ENCODE data around the gene MSRB3. TPM values are rescaled to one million over a fixed set of nuclear protein-coding genes. Genes with fewer than 3 reads are reported as not detected.

MSRB3 gene
- total RNA-seq, 2 donors from 2014 or later = 0.16 to 0.24 TPM

GRCh38 chr12:65335021-65335714 is 56.7 kb downstream of the MSRB3 start:
- Mint-ChIP-seq H3K4me1 (ENCODE audit: low read depth) (no peaks in the 10 kb centered on the region), H3K36me3 (ENCODE audit: insufficient read depth in 2 of 2) (no peaks in the 10 kb centered on the region), H3K27ac (no peak overlapping the region), H3K27me3 (ENCODE audit: low read depth) (peaks cover 30% of the 10 kb centered on the region), H3K9me3 (no peaks in the 10 kb centered on the region), H3K4me3 (no peak overlapping the region)
- DNase-seq (no peak), ATAC-seq (replicated peaks in 1 of 2) (no peak)

- Mint-ChIP-seq H3K27me3 (ENCODE audit: low read depth) (peaks cover 26% of the 10 kb centered on the region), H3K9me3 (no peaks in the 10 kb centered on the region), H3K4me1 (ENCODE audit: low read depth) (no peaks in the 10 kb centered on the region), H3K4me3 (no peak overlapping the region), H3K27ac (no peak overlapping the region), H3K36me3 (ENCODE audit: insufficient read depth in 2 of 2) (no peaks in the 10 kb centered on the region)
- ATAC-seq (replicated peaks in 1 of 2) = no peak
- DNase-seq = no peak
These were observed 57.5 kb downstream of the MSRB3 start for GRCh38 chr12:65335981-65336380.

GRCh38 chr12:65339161-65339560 is 60.7 kb downstream of the MSRB3 start:
- Mint-ChIP-seq H3K9me3 (no peaks in the 10 kb centered on the region), H3K4me3 (no peak overlapping the region), H3K27me3 (ENCODE audit: low read depth) (peaks cover 16% of the 10 kb centered on the region), H3K27ac (no peak overlapping the region), H3K36me3 (ENCODE audit: insufficient read depth in 2 of 2) (no peaks in the 10 kb centered on the region), H3K4me1 (ENCODE audit: low read depth) (no peaks in the 10 kb centered on the region)
- DNase-seq (no peak), ATAC-seq (replicated peaks in 1 of 2) (no peak)

GRCh38 chr12:65343230-65343629 is 64.7 kb downstream of the MSRB3 start:
- ATAC-seq (replicated peaks in 1 of 2) = no peak
- Mint-ChIP-seq H3K9me3 (peaks cover 0 to 2% of the 10 kb centered on the region in 2 donors), H3K4me1 (ENCODE audit: low read depth) (no peaks in the 10 kb centered on the region), H3K27me3 (ENCODE audit: low read depth) (peaks cover 9% of the 10 kb centered on the region), H3K4me3 (no peak overlapping the region), H3K36me3 (ENCODE audit: insufficient read depth in 2 of 2) (no peaks in the 10 kb centered on the region), H3K27ac (no peak overlapping the region)
- DNase-seq = no peak

- Mint-ChIP-seq H3K4me3 (no peak overlapping the region), H3K27ac (no peak overlapping the region), H3K9me3 (peaks cover 2 to 4% of the 10 kb centered on the region in 2 donors), H3K36me3 (ENCODE audit: insufficient read depth in 2 of 2) (no peaks in the 10 kb centered on the region), H3K4me1 (ENCODE audit: low read depth) (no peaks in the 10 kb centered on the region), H3K27me3 (ENCODE audit: low read depth) (peaks cover 14% of the 10 kb centered on the region)
- DNase-seq (no peak), ATAC-seq (replicated peaks in 1 of 2) (no peak)
These were observed 65.3 kb downstream of the MSRB3 start for GRCh38 chr12:65343801-65344200.

- no peak overlapping the region for H3K27ac Mint-ChIP-seq
- no peak for DNase-seq
- no peak overlapping the region for H3K4me3 Mint-ChIP-seq
- ATAC-seq (replicated peaks in 1 of 2) = no peak
- no peaks in the 10 kb centered on the region for H3K4me1 Mint-ChIP-seq (ENCODE audit: low read depth)
- H3K9me3 Mint-ChIP-seq = peaks cover 0 to 2% of the 10 kb centered on the region in 2 donors
- no peaks in the 10 kb centered on the region for H3K36me3 Mint-ChIP-seq (ENCODE audit: insufficient read depth in 2 of 2)
- no peaks in the 10 kb centered on the region for H3K27me3 Mint-ChIP-seq (ENCODE audit: low read depth)
These were observed 77.0 kb downstream of the MSRB3 start for GRCh38 chr12:65355461-65355860.

- Mint-ChIP-seq H3K4me1 (ENCODE audit: low read depth) (no peaks in the 10 kb centered on the region), H3K4me3 (no peak overlapping the region), H3K36me3 (ENCODE audit: insufficient read depth in 2 of 2) (no peaks in the 10 kb centered on the region), H3K27me3 (ENCODE audit: low read depth) (no peaks in the 10 kb centered on the region), H3K9me3 (no peaks in the 10 kb centered on the region), H3K27ac (no peak overlapping the region)
- DNase-seq (no peak), ATAC-seq (replicated peaks in 1 of 2) (no peak)
These were observed 84.0 kb downstream of the MSRB3 start for GRCh38 chr12:65362234-65363031.

- ATAC-seq (replicated peaks in 1 of 2) (no peak), DNase-seq (no peak)
- H3K36me3 Mint-ChIP-seq (ENCODE audit: insufficient read depth in 2 of 2) = no peaks in the 10 kb centered on the region
- no peak overlapping the region for H3K4me3 Mint-ChIP-seq
- H3K27me3 Mint-ChIP-seq (ENCODE audit: low read depth) = no peaks in the 10 kb centered on the region
- no peak overlapping the region for H3K27ac Mint-ChIP-seq
- H3K9me3 Mint-ChIP-seq = no peaks in the 10 kb centered on the region
- no peaks in the 10 kb centered on the region for H3K4me1 Mint-ChIP-seq (ENCODE audit: low read depth)
These were observed 85.6 kb downstream of the MSRB3 start for GRCh38 chr12:65364046-65364445.

- Mint-ChIP-seq H3K27me3 (ENCODE audit: low read depth) (no peaks in the 10 kb centered on the region), H3K4me3 (no peak overlapping the region), H3K4me1 (ENCODE audit: low read depth) (no peaks in the 10 kb centered on the region), H3K27ac (no peak overlapping the region), H3K9me3 (no peaks in the 10 kb centered on the region), H3K36me3 (ENCODE audit: insufficient read depth in 2 of 2) (no peaks in the 10 kb centered on the region)
- no peak for ATAC-seq (replicated peaks in 1 of 2)
- no peak for DNase-seq
These were observed 88.9 kb downstream of the MSRB3 start for GRCh38 chr12:65367396-65367795.

GRCh38 chr12:65368055-65368454 is 89.6 kb downstream of the MSRB3 start:
- Mint-ChIP-seq H3K36me3 (ENCODE audit: insufficient read depth in 2 of 2) (no peaks in the 10 kb centered on the region), H3K27ac (no peak overlapping the region), H3K9me3 (no peaks in the 10 kb centered on the region), H3K27me3 (ENCODE audit: low read depth) (no peaks in the 10 kb centered on the region), H3K4me3 (no peak overlapping the region), H3K4me1 (ENCODE audit: low read depth) (no peaks in the 10 kb centered on the region)
- DNase-seq (no peak), ATAC-seq (replicated peaks in 1 of 2) (no peak)

GRCh38 chr12:65372574-65372973 is 94.1 kb downstream of the MSRB3 start:
- no peaks in the 10 kb centered on the region for H3K27me3 Mint-ChIP-seq (ENCODE audit: low read depth)
- no peaks in the 10 kb centered on the region for H3K36me3 Mint-ChIP-seq (ENCODE audit: insufficient read depth in 2 of 2)
- DNase-seq = no peak
- no peak for ATAC-seq (replicated peaks in 1 of 2)
- no peak overlapping the region for H3K4me3 Mint-ChIP-seq
- no peak overlapping the region for H3K27ac Mint-ChIP-seq
- no peaks in the 10 kb centered on the region for H3K4me1 Mint-ChIP-seq (ENCODE audit: low read depth)
- no peaks in the 10 kb centered on the region for H3K9me3 Mint-ChIP-seq

- no peaks in the 10 kb centered on the region for H3K36me3 Mint-ChIP-seq (ENCODE audit: insufficient read depth in 2 of 2)
- ATAC-seq (replicated peaks in 1 of 2) (no peak), DNase-seq (no peak)
- no peaks in the 10 kb centered on the region for H3K9me3 Mint-ChIP-seq
- no peak overlapping the region for H3K4me3 Mint-ChIP-seq
- no peak overlapping the region for H3K27ac Mint-ChIP-seq
- H3K27me3 Mint-ChIP-seq (ENCODE audit: low read depth) = no peaks in the 10 kb centered on the region
- no peaks in the 10 kb centered on the region for H3K4me1 Mint-ChIP-seq (ENCODE audit: low read depth)
These were observed 105.8 kb downstream of the MSRB3 start for GRCh38 chr12:65384240-65384639.

GRCh38 chr12:65387396-65387795 is 108.9 kb downstream of the MSRB3 start:
- H3K36me3 Mint-ChIP-seq (ENCODE audit: insufficient read depth in 2 of 2) = no peaks in the 10 kb centered on the region
- no peak for ATAC-seq (replicated peaks in 1 of 2)
- no peak overlapping the region for H3K4me3 Mint-ChIP-seq
- H3K27ac Mint-ChIP-seq = no peak overlapping the region
- H3K4me1 Mint-ChIP-seq (ENCODE audit: low read depth) = no peaks in the 10 kb centered on the region
- H3K27me3 Mint-ChIP-seq (ENCODE audit: low read depth) = no peaks in the 10 kb centered on the region
- no peak for DNase-seq
- no peaks in the 10 kb centered on the region for H3K9me3 Mint-ChIP-seq

- DNase-seq (no peak), ATAC-seq (replicated peaks in 1 of 2) (no peak)
- Mint-ChIP-seq H3K4me3 (no peak overlapping the region), H3K4me1 (ENCODE audit: low read depth) (no peaks in the 10 kb centered on the region), H3K27ac (no peak overlapping the region), H3K36me3 (ENCODE audit: insufficient read depth in 2 of 2) (no peaks in the 10 kb centered on the region), H3K9me3 (no peaks in the 10 kb centered on the region), H3K27me3 (ENCODE audit: low read depth) (no peaks in the 10 kb centered on the region)
These were observed 111.0 kb downstream of the MSRB3 start for GRCh38 chr12:65389436-65389835.
